Keratinocyte (primary cell): ENCODE measurements around the gene PRKD1. TPM values are rescaled to one million over a fixed set of nuclear protein-coding genes. Genes with fewer than 3 reads are reported as not detected.

Experiments used
- DNase-seq: peaks from one replicate; pipeline ENCODE4 v3.0.0-alpha.2; 2011; ENCODE audit warnings: low read depth, missing footprints, low spot score
- FAIRE-seq: peaks from 2 replicates; lab custom pipeline; 2011; peaks lifted over from hg19 to GRCh38; lab: Jason Lieb, UNC
- H2AFZ ChIP-seq: 2 replicates; pipeline ENCODE4 v1.6.0; 2012; ENCODE audit warnings: low read length, control low read depth, inconsistent platforms; ENCODE audit not compliant: control insufficient read depth
- H3K27ac ChIP-seq: 2 replicates; pipeline ENCODE4 v1.5.1; 2011; ENCODE audit warnings: low read length; ENCODE audit not compliant: control insufficient read depth, insufficient read depth
- H3K27me3 ChIP-seq: 3 replicates; pipeline ENCODE4 v1.6.0; 2011; ENCODE audit warnings: low read length; ENCODE audit not compliant: control insufficient read depth, insufficient read depth; ENCODE audit errors: extremely low read depth
- H3K36me3 ChIP-seq, 2 experiments: 2 replicates in 1 of 2; 3 replicates in 1 of 2; pipeline ENCODE4 v1.5.1; 2011; ENCODE audit warnings: low read length in 2 of 2, mild to moderate bottlenecking in 1 of 2; ENCODE audit not compliant: control insufficient read depth in 2 of 2, insufficient read depth in 2 of 2; ENCODE audit errors: extremely low read depth in 1 of 2
- H3K4me1 ChIP-seq: 3 replicates; pipeline ENCODE4 v1.5.1; 2011; ENCODE audit warnings: low read length; ENCODE audit not compliant: control insufficient read depth, insufficient read depth; ENCODE audit errors: extremely low read depth
- H3K4me2 ChIP-seq: 3 replicates; pipeline ENCODE4 v1.6.0; 2011; ENCODE audit warnings: low read depth, low read length; ENCODE audit not compliant: control insufficient read depth, insufficient read depth; ENCODE audit errors: extremely low read depth
- H3K4me3 ChIP-seq, 3 experiments: fragments of 200-600 bp in 1 of 3; sonication (generic) in 1 of 3; 2 replicates in 2 of 3; 3 replicates in 1 of 3; pipeline ENCODE4 v1.5.1; 2011 to 2016; ENCODE audit warnings: low read length in 3 of 3, mild to moderate bottlenecking in 3 of 3, control low read depth in 2 of 3, inconsistent platforms in 1 of 3, low read depth in 1 of 3, mixed read lengths in 1 of 3, mixed run types in 1 of 3, moderate library complexity in 1 of 3; ENCODE audit not compliant: control insufficient read depth in 2 of 3, insufficient read depth in 2 of 3; ENCODE audit errors: extremely low read depth in 1 of 3
- H3K79me2 ChIP-seq: 2 replicates; pipeline ENCODE4 v1.6.0; 2012; ENCODE audit warnings: low read length; ENCODE audit not compliant: control insufficient read depth, insufficient read depth
- H3K9ac ChIP-seq: 3 replicates; pipeline ENCODE4 v1.6.0; 2011; ENCODE audit warnings: low read length; ENCODE audit not compliant: control insufficient read depth, insufficient read depth; ENCODE audit errors: extremely low read depth
- H3K9me1 ChIP-seq: 3 replicates; pipeline ENCODE4 v1.6.0; 2011; ENCODE audit warnings: low read length; ENCODE audit not compliant: control insufficient read depth, insufficient read depth; ENCODE audit errors: extremely low read depth
- H3K9me3 ChIP-seq: 2 replicates; pipeline ENCODE4 v1.5.1; 2012; ENCODE audit warnings: low read depth, low read length; ENCODE audit not compliant: control insufficient read depth
- H4K20me1 ChIP-seq: 3 replicates; pipeline ENCODE4 v1.6.0; 2011; ENCODE audit warnings: low read length; ENCODE audit not compliant: control insufficient read depth, insufficient read depth; ENCODE audit errors: extremely low read depth
- CTCF ChIP-seq, 3 experiments: IDR thresholded peaks in 1 of 3; conservative IDR thresholded peaks in 1 of 3; optimal IDR thresholded peaks in 1 of 3; 2 replicates in 2 of 3; 3 replicates in 1 of 3; pipeline versions ENCODE3 to v1.5.1; 2011; ENCODE audit warnings: low read length in 3 of 3, mild to moderate bottlenecking in 3 of 3, moderate library complexity in 2 of 3, control low read depth in 1 of 3, inconsistent platforms in 1 of 3; ENCODE audit not compliant: insufficient read depth in 2 of 3; ENCODE audit errors: extremely low read depth in 1 of 3
- EZH2 ChIP-seq: IDR thresholded peaks from one replicate; pipeline ENCODE4 v1.6.1; 2012; ENCODE audit warnings: inconsistent platforms, mild to moderate bottlenecking, low read length, moderate library complexity
- dilution Hi-C: fragments of 300-500 bp; cut with MboI; formaldehyde crosslinking; loops from one replicate; pipeline ENCODE4 v1.7.0; 2020; ENCODE audit warnings: low sequenced_read_pairs; ENCODE audit not compliant: extremely low pct_ligation_motif_present
- polyA plus RNA-seq, 5 experiments: library from polyadenylated mRNA; depleted of rRNA in 3 of 5; stranded (reverse) in 3 of 5; stranded (forward) in 1 of 5; unstranded in 1 of 5; fragments of >200 nt; gene quantifications; 1 replicate in 1 of 5; 2 replicates in 3 of 5; 3 replicates in 1 of 5; pipeline versions ENCODE4 v1.2.1 to v1.2.3, GENCODE V29; 2011 to 2012; ENCODE audit warnings: missing spikeins in 2 of 5, low read depth in 1 of 5, low replicate concordance in 1 of 5

The PRKD1 gene
- polyA plus RNA-seq, 1 donor (not counting 4 experiments of a cell fraction or from before 2014, with no cell fraction given) = 0.49 TPM

- H3K27me3 ChIP-seq = no peaks in the 10 kb centered on the region
- no peak overlapping the region for H3K27ac ChIP-seq
- H3K4me2 ChIP-seq = no peak overlapping the region
- FAIRE-seq (no peak), DNase-seq (no peak)
- no peaks in the 10 kb centered on the region for H3K36me3 ChIP-seq
- dilution Hi-C loops = no loop called here
- H4K20me1 ChIP-seq = no peaks in the 10 kb centered on the region
- H3K79me2 ChIP-seq = no peaks in the 10 kb centered on the region
- no peak for TF ChIP-seq CTCF (optimal IDR thresholded peaks at IDR 0.05 in 1 of 3, IDR thresholded peaks at IDR 0.05 in 1 of 3, conservative IDR thresholded peaks at IDR 0.05 in 1 of 3; ENCODE audit: extremely low read depth in 1 of 3, insufficient read depth in 2 of 3, low read length in 3 of 3)
- no peak for TF ChIP-seq EZH2
- no peak overlapping the region for H3K9ac ChIP-seq
- H3K9me3 ChIP-seq = no peaks in the 10 kb centered on the region
- no peak overlapping the region for H3K4me3 ChIP-seq
- H2AFZ ChIP-seq = no peak overlapping the region
- no peaks in the 10 kb centered on the region for H3K4me1 ChIP-seq
- no peaks in the 10 kb centered on the region for H3K9me1 ChIP-seq
Observed at GRCh38 chr14:29773990-29774389, 153.7 kb downstream of the PRKD1 start.

GRCh38 chr14:29763342-29763858 lies 164.2 kb downstream of the PRKD1 start:
- no peak for FAIRE-seq
- H3K9ac ChIP-seq = no peak overlapping the region
- H3K4me3 ChIP-seq = no peak overlapping the region
- dilution Hi-C loops = no loop called here
- no peaks in the 10 kb centered on the region for H3K9me3 ChIP-seq
- H4K20me1 ChIP-seq = no peaks in the 10 kb centered on the region
- H3K4me1 ChIP-seq = no peaks in the 10 kb centered on the region
- H3K79me2 ChIP-seq = no peaks in the 10 kb centered on the region
- no peak overlapping the region for H3K27ac ChIP-seq
- no peaks in the 10 kb centered on the region for H3K27me3 ChIP-seq
- no peaks in the 10 kb centered on the region for H3K9me1 ChIP-seq
- H3K4me2 ChIP-seq = no peak overlapping the region
- H2AFZ ChIP-seq = no peak overlapping the region
- TF ChIP-seq CTCF (optimal IDR thresholded peaks at IDR 0.05 in 1 of 3, IDR thresholded peaks at IDR 0.05 in 1 of 3, conservative IDR thresholded peaks at IDR 0.05 in 1 of 3; ENCODE audit: extremely low read depth in 1 of 3, insufficient read depth in 2 of 3, low read length in 3 of 3) (no peak), EZH2 (no peak)
- H3K36me3 ChIP-seq = no peaks in the 10 kb centered on the region
- no peak for DNase-seq
